HG02642 (cell line): ENCODE measurements around the gene TNFRSF8.
"Not testable (repeated sequence)": the region's sequence is repeated elsewhere in the genome, so short reads cannot be mapped to it uniquely, and the experiment has no call there.

Source experiments
- ATAC-seq: cut with Tn5 transposase; IDR thresholded peaks from one replicate; pipeline ENCODE4 v1.9.1; 2021; ENCODE audit warnings: mild to moderate bottlenecking; ENCODE audit not compliant: unreplicated experiment, poor library complexity

TNFRSF8 gene

GRCh38 chr1:12038356-12039163 is 24.5 kb upstream of the TNFRSF8 start:
- ATAC-seq, result no peak

- no peak for ATAC-seq
Measured at GRCh38 chr1:12039164-12039525, 24.0 kb upstream of the TNFRSF8 start.

GRCh38 chr1:12039824-12040456 is 23.2 kb upstream of the TNFRSF8 start:
- ATAC-seq, result peak; percentile 39

- peak; percentile 64 for ATAC-seq
Measured at GRCh38 chr1:12040457-12041051, 22.5 kb upstream of the TNFRSF8 start.

GRCh38 chr1:12044187-12044877 is 18.8 kb upstream of the TNFRSF8 start:
- not testable (repeated sequence) for ATAC-seq

- no peak for ATAC-seq
Measured at GRCh38 chr1:12046749-12047119, 16.4 kb upstream of the TNFRSF8 start.

- peak; percentile 50 for ATAC-seq
Measured at GRCh38 chr1:12047120-12047876, 15.8 kb upstream of the TNFRSF8 start.

GRCh38 chr1:12048372-12048771 is 14.7 kb upstream of the TNFRSF8 start:
- no peak for ATAC-seq

- no peak for ATAC-seq
Measured at GRCh38 chr1:12049616-12050015, 13.5 kb upstream of the TNFRSF8 start.

GRCh38 chr1:12051361-12051760 is 11.7 kb upstream of the TNFRSF8 start:
- ATAC-seq, result no peak

- peak; percentile 65 for ATAC-seq
Measured at GRCh38 chr1:12052008-12052573, 11.0 kb upstream of the TNFRSF8 start.

GRCh38 chr1:12052997-12053686 is 10.0 kb upstream of the TNFRSF8 start:
- no peak for ATAC-seq

- no peak for ATAC-seq
Measured at GRCh38 chr1:12053752-12054548, 9.2 kb upstream of the TNFRSF8 start.

- ATAC-seq, result no peak
Measured at GRCh38 chr1:12055259-12055658, 7.8 kb upstream of the TNFRSF8 start.

GRCh38 chr1:12056331-12056841 is 6.7 kb upstream of the TNFRSF8 start:
- ATAC-seq, result no peak

- no peak for ATAC-seq
Measured at GRCh38 chr1:12057382-12057781, 5.7 kb upstream of the TNFRSF8 start.

- ATAC-seq, result no peak
Measured at GRCh38 chr1:12057940-12058687, 5.0 kb upstream of the TNFRSF8 start.

- no peak for ATAC-seq
Measured at GRCh38 chr1:12059226-12059625, 3.9 kb upstream of the TNFRSF8 start.
